HCEC 1CT (cell line): ENCODE data around the gene HEG1.

Experiments used
- DNase-seq: peaks from one replicate; pipeline ENCODE4 v3.0.0-alpha.2; 2017

The HEG1 gene

DNA sequence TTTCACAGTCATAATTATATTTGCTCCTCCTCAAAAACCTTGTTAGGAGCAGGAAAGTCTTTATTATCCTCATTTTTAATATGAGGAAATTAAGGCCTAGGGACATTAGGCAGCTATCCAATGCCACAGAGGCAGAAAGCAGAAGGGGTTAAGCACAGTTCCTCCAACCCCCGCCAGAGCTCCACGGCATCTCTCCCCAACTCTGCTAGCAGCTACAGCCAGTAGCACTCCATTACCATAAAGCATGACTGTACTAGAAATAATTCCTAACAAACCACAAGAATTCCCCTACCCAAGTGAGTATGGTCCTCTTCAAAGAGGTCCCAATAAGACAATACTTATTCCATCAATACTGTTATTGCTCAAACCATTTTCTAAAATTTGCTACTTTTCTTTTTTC lies 9.8 kb downstream of the HEG1 start:
- DNase-seq: peak; percentile 85

DNA sequence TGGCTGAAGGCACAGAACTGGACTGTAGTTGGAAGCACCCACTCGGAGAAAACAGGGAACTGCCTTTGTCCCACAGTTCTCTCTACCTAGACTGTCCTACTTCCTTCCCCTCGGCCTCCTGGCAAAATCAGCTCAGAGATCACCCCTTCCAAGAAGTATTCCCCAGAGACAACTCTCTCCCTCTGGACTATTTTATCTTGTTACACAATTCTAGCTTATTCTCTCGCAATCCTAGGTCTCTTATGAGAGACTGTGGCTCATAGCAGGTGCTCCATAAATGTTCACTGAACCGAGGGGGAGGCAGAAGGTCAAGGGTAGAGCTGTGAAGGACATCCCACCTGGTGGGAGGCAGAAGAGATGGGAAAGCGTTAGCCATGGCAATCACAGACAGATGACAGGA lies 10.6 kb downstream of the HEG1 start:
- DNase-seq: no peak

- no peak for DNase-seq
Observed at GRCh38 chr3:125043599-125044151, 12.1 kb downstream of the HEG1 start.

DNA sequence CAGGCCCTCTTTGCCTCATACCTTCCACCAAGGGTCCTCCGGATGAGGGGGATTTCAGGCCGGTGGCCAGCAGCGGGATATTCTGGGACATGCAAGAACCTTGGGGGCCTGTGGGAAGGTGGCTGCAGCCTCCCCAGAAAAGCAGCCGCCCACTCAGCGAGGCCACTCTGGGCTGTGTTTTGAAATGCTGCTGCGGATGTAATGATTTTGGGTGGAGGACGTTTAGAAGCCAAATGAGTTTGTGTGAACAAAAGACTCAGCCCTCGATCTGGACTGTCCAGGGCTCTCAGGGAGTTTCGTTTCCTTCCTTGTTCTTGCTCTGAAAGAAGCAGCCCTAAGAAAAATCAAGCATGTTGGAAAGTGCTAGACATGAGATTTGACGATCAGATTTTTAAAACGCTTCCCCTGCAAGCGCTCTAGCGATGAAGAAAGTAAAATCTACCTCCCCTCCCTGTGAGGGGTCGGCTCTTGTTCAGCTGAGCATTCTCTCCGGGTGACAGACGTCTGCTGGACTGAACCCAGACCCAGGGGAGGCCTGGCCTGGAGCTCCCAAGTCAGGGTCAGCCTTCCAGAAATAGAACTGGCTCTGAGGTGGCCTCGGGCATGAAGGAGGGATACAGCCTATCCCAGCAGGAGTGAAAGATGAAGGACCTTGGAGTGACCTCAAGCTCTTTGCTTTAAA lies 12.9 kb downstream of the HEG1 start:
- no peak for DNase-seq

DNA sequence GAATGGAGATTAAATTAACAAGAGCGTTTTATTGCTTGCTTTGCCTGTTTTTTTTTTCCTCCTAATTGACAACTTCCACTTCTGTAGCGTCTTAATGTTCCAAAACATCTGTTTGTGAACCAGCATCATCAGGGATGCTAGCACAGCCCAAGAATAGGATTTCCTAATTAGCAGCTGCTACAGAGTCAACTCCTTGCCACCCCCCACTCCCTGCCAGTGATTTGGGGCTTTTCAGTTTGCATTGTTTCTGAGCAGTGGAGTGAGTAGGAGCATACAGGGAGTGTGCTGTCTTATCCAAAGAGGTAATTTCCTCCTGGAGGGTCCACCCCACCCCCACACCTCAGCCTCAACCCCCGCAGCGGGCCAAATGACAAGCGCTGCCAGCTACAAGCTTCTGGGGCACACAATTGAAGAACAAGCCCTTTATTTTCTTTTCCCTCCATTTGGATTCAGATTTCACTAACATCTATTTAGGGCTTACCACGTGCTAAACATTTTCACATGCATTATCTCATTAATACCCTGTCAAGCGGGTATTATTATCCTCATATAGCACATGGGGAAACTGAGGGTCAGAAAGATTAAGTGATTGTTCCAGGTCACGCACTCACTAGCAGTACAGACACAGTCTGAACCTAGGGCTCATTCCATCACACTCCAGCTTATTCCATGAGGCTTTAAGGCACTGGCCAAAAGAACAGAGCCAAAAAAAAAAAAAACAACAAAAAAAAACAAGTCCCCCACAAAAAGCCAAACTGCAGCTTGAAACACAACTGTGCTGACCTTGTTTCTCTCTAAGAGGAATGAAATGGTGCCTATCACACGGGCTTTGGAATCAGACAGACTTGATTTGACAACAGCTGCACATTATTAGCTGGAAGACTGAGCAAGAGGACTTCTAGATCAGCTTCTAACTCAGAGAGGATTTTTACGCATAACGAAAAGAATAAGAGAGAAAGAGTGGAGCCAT lies 16.4 kb downstream of the HEG1 start:
- no peak for DNase-seq

DNA sequence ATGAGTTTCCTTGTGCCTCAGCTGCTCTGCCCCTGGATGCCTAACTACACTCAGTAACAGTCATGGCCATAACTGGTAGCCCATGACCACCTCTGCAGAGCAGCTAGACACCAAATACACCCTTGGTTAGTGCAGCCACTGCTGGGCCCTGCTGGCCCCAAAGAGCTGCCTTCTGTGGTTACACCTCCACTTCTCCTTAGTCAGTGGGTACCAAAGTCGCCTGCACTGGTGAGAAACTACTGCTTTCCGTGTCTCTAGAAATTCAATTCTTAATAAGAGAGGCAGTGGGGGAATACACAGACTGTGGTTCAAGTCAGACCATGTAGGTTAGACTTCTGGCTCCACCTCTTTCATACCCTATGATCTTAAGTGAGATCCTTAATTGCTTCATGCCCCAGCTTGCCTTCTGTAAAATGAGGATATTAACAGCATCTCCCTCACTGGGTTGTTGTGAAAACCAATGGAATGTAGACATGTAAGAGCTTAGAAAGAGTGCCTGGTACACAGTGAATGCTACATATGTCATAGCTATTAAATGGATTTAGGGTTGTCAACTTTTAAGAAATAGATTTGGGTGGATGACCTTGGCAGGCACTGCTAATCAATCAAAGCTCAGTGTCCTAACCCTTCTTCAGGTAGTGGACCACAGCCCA lies 18.2 kb downstream of the HEG1 start:
- DNase-seq: no peak

DNA sequence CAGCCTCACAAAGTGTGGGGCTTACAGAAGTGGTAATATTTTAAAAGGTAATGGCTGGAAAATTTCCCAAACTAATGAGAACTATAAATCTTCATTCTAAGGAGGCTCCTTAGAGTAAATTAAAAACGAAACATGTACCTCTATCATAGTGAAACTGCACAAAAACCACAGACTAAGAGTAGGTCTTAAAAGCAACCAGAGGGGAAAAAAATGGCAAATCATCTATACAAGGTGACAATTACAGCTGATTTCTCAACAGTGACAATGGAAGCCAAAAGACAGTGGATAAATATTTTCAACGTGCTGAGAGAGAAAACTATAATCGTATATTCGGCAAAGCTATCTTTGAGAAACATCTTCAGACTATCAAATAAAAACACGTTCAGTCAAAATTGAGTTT lies 20.6 kb downstream of the HEG1 start:
- no peak for DNase-seq

- no peak for DNase-seq
Observed at GRCh38 chr3:125033616-125034015, 22.2 kb downstream of the HEG1 start.

DNA sequence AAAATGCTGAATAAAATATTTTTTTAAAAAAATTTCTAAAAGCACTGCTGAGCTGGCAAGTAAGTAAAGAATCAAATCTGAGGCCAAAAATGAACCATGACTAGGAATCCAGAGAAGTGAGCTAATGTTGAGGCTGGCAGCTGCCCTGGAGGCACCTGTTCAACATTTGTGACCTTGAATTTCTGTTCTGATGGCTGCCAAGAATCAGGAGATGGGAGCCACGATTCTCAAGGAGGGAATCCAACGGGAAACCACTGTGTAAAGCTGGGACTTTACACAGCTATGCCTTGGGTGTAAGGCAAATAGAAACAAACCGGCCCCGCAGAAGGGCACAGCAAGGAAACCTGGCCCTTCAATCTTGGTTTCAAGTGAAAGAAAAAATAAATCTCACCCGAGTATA lies 22.7 kb downstream of the HEG1 start:
- no peak for DNase-seq

DNA sequence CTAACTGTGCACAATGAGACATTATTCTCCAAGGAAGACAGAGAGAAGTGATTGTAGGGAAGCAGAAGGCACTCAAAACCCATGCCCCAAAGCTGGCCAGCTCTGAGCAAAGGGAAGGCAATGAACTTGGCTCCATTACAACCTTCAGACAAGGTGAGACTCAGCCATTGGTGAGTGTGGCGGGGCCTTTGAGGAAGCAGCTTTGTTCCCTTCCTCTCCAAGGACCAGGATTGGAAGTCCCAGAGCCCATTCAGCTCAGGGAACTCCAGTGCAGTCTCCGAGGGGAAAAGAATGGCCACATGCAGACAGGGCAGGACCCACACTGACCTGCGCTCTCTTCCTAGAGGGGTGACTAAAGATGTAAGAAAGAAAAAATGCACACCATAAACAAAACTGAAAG lies 23.1 kb downstream of the HEG1 start:
- no peak for DNase-seq

DNA sequence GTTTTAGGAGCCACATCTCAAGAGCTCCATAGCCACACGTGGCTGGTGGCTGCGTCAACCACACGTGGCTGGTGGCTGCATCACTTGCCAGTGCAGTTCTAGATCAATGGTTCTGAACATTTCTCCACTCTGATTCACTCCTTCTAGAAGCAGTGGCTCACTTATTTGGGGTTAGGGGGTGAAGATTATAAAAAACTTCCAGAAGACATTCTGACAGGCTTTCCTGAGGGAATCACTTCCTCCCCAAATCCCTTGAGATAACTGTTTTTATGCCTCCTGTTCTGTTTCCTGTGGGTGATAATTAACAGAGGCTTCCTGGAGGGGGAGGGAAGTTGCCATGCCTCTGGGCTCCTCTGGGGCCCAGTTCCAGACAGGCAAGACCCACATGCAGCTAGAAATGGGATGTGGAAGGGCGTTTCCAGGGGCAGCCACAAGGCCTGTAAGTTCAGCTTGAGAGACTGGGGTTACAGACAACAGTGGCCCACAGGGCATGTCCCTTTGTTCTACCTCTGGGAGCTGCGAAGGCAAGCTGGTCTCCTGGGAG lies 23.6 kb downstream of the HEG1 start:
- no peak for DNase-seq

DNA sequence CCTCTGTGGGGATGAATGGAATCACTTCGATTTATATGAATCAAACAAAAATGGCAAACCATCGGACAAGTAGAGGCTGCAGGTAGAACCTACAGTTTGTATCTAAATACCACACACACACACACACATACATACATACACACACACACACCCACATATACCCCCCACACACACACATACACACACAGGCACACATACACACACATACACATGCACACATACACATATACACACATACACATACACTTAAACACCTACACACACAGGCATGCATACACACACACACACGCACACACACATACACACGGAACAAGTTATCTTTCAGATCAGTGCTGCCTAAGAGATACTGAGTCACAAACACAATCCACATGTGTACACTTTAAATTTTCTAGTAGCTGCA lies 24.3 kb downstream of the HEG1 start:
- no peak for DNase-seq

- no peak for DNase-seq
Observed at GRCh38 chr3:125028657-125029056, 27.1 kb downstream of the HEG1 start.

DNA sequence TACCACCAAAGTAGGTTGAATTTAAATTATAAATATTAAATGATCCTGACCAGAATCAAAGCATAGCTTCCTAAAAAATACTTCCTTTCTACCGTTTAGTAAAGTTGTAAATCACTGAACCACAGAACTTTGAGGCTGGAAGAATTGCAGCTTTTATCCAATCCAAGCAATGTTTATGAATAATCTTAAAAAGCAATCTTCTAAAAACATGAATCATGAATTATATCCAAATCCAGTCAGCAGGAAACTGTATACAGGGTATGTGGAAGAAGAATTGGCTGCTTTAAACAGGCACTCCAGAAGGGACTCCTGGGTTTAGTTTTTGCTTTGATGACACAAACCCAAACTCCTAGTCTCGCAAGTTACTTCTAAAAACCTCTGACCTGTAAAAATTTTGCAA lies 30.2 kb downstream of the HEG1 start:
- no peak for DNase-seq

DNA sequence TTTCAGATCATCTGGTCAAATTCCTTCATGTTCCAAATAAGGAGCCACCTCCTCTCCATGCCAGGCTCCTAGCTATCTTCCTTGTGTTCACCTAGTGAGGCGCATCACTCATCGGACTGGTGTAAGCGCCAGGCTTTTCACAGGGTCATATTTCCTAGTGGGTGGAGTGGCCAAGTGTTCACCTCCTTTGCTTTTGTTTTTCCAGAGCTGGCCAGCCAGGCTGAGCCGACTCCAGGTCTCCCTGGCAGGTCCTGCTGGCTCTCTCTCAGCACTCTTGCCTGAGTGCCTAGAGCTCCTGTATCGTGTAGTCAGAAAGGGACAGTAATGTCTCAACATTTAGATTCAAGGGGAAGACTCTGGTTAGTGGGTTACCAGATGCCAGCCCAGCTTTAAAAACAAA lies 31.0 kb downstream of the HEG1 start:
- DNase-seq: no peak

DNA sequence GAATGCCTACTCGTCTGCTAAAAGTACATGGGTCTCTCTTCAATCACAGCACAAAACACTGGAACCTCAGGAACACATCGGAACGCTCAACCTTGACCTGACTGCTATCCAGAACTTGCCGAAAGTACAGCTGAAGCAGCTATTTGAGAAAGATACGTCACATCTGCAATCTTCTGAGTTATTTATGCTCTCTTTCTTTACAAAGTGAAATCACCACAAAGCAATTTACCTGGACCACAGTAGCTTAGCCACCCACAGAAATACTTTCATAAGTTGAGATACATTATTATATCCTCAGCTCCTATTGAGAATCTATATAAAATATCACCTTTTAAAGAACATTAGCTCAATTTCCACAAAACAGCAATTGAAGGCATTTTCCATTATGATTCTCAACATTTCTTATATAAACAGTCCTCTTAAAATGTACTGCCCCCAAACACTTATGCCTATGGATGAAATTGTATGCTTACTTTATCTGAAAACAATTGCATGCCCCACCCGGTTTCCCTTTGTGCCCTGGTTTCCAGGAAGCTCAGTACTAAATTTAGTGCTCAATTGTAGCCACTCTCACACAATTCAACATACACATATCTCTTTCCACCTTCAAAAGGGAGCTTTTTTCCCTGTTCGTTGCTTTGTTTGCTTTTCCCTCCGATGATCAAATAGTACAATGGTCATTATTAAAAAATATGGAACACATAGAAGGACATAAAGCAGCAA lies 31.8 kb downstream of the HEG1 start:
- no peak for DNase-seq

DNA sequence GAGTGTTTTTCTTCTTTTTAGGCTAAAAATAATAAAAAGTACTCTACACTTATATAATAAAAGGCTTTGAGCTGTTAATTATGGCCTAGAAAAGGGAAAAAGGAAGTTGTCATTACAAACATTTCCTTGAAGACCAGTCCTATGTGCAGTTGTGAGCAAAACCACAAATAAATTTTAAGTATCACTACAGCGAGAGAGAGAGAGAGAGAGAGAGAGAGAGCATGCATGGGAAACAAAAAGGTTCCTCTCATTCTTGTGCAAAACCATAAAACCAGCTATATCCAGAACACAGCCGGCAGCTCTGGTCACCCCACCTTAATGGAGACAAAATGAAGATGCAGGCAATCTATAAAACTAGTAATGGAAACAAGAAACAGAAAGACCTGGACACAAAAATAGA lies 33.6 kb downstream of the HEG1 start:
- no peak for DNase-seq

DNA sequence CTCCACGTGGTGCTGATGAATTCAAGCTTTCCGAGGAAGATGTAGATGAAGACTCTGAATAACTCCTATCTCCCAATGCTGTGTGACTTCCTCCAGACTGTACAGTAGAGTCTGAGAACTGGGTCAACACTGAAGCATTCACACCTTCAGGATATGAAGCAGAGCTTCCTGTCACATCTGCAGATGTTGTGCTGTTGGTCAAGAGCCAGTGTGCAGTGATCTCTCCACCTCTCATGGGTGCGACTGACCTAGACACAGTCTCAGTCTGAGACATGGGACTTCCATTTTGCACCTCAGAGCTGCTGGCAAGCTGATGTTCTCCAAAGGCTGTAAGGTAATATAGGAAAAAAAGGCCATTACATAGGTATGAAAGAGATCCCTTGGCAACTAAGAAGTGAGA lies 36.5 kb downstream of the HEG1 start:
- DNase-seq: no peak

DNA sequence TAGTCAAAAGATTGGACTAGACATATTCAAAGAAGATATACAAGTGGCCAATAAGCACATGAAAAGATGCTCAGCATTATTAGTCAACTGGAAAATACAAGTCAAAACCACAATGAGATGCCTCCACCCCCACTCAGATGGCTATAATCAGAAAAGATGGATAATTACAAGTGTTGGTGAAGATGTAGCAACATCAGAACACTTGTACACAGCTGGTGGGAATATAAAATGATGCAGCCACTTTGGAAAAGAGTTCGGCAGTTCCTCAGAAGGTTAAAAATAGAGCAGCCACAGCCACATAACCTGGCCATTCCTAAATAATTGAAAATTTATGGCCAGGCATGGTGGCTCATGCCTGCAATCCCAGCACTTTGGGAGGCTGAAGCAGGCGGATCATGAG lies 38.4 kb downstream of the HEG1 start:
- no peak for DNase-seq

- DNase-seq: no peak
Observed at GRCh38 chr3:125014570-125015179, 41.1 kb downstream of the HEG1 start.

- DNase-seq: no peak
Observed at GRCh38 chr3:125013095-125013494, 42.7 kb downstream of the HEG1 start.

- DNase-seq: peak; percentile 73
Observed at GRCh38 chr3:125011941-125012340, 43.9 kb downstream of the HEG1 start.
